A673 (cell line): Measurements from ENCODE around the gene KCNJ4. TPM values are rescaled to one million over a fixed set of nuclear protein-coding genes. Genes with fewer than 3 reads are reported as not detected.
A peak's percentile ranks its signal among the peaks of the same experiment; 100 is the strongest.
"Not testable (repeated sequence)": the region's sequence is repeated elsewhere in the genome, so short reads cannot be mapped to it uniquely, and the experiment has no call there.

Experiments used
- BruUV-seq: library from RNA; stranded (reverse); fragments of 400-500 nt; replicated peaks from 2 replicates; lab custom pipeline; 2021; lab: Mats Ljungman, UMichigan
- CTCF ChIA-PET: fragments of 300-600 bp; sonication (Branson Sonifier 250); formaldehyde crosslinking; loops from one replicate; lab custom pipeline; 2022; ENCODE audit warnings: antibody characterized with exemption; lab: Charles Lee
- POLR2A ChIA-PET: fragments of 300-600 bp; sonication (Branson Sonifier 250); formaldehyde crosslinking; loops from one replicate; lab custom pipeline; 2022; ENCODE audit warnings: antibody characterized with exemption; ENCODE audit not compliant: low non-redundant PET; lab: Charles Lee
- DNase-seq: peaks from one replicate; pipeline ENCODE4 v3.0.0-alpha.2; 2015; ENCODE audit warnings: low spot score
- H3K27ac ChIP-seq: fragments of 200-600 bp; sonication (generic); 2 replicates; pipeline ENCODE4 v1.5.1; 2016; ENCODE audit warnings: mixed run types, low read depth, mild to moderate bottlenecking, mixed read lengths, antibody characterized with exemption, low read length; ENCODE audit not compliant: poor library complexity, severe bottlenecking
- H3K27me3 ChIP-seq: fragments of 200-600 bp; sonication (generic); replicated peaks from 2 replicates; pipeline ENCODE4 v1.6.1; 2017; ENCODE audit warnings: mixed run types, low read depth, mild to moderate bottlenecking, mixed read lengths, antibody characterized with exemption, low read length; ENCODE audit not compliant: insufficient read depth, poor library complexity
- H3K36me3 ChIP-seq: fragments of 200-600 bp; sonication (generic); 2 replicates; pipeline ENCODE4 v1.6.1; 2016; ENCODE audit warnings: mixed run types, mild to moderate bottlenecking, mixed read lengths, antibody characterized with exemption, low read length; ENCODE audit not compliant: insufficient read depth, poor library complexity, severe bottlenecking
- H3K4me1 ChIP-seq: fragments of 200-600 bp; sonication (generic); 2 replicates; pipeline ENCODE4 v1.6.1; 2017; ENCODE audit warnings: mixed run types, mild to moderate bottlenecking, mixed read lengths, antibody characterized with exemption, low read length; ENCODE audit not compliant: insufficient read depth, poor library complexity, severe bottlenecking
- H3K4me3 ChIP-seq: fragments of 200-600 bp; sonication (generic); 2 replicates; pipeline ENCODE4 v1.5.1; 2016; ENCODE audit warnings: low read depth, mixed run types, mild to moderate bottlenecking, mixed read lengths, low read length; ENCODE audit not compliant: poor library complexity, severe bottlenecking
- H3K9me3 ChIP-seq: fragments of 200-600 bp; sonication (generic); 2 replicates; pipeline ENCODE4 v1.6.1; 2016; ENCODE audit warnings: mixed run types, low read depth, mild to moderate bottlenecking, mixed read lengths, antibody characterized with exemption, low read length; ENCODE audit not compliant: poor library complexity, severe bottlenecking
- EZH2 ChIP-seq: fragments of 200-600 bp; sonication (generic); IDR thresholded peaks from 2 replicates; pipeline ENCODE4 v1.6.1; 2017; ENCODE audit warnings: borderline replicate concordance, low read depth, mild to moderate bottlenecking, mixed read lengths, antibody characterized with exemption, low read length; ENCODE audit not compliant: poor library complexity, severe bottlenecking
- intact Hi-C: fragments of 100-400 bp; cut with micrococcal nuclease; formaldehyde crosslinking; loops from one replicate; pipeline ENCODE4 v1.10.0; 2022; ENCODE audit not compliant: unreplicated experiment
- total RNA-seq: library from RNA; stranded (reverse); gene quantifications from 2 replicates; pipeline ENCODE4 v1.2.3, GENCODE V29; 2021
- TF ChIP-seq, protein P1 (sequence below): fragments of 300-800, 200-600 bp; sonication (generic); conservative IDR thresholded peaks from 2 replicates; pipeline ENCODE4 v1.5.1; 2017; ENCODE audit warnings: low read depth, mild to moderate bottlenecking, antibody characterized with exemption, low read length, moderate library complexity, mixed read lengths

KCNJ4 gene
- total RNA-seq, 1 experiment from 2014 or later: 1.0 TPM

DNA sequence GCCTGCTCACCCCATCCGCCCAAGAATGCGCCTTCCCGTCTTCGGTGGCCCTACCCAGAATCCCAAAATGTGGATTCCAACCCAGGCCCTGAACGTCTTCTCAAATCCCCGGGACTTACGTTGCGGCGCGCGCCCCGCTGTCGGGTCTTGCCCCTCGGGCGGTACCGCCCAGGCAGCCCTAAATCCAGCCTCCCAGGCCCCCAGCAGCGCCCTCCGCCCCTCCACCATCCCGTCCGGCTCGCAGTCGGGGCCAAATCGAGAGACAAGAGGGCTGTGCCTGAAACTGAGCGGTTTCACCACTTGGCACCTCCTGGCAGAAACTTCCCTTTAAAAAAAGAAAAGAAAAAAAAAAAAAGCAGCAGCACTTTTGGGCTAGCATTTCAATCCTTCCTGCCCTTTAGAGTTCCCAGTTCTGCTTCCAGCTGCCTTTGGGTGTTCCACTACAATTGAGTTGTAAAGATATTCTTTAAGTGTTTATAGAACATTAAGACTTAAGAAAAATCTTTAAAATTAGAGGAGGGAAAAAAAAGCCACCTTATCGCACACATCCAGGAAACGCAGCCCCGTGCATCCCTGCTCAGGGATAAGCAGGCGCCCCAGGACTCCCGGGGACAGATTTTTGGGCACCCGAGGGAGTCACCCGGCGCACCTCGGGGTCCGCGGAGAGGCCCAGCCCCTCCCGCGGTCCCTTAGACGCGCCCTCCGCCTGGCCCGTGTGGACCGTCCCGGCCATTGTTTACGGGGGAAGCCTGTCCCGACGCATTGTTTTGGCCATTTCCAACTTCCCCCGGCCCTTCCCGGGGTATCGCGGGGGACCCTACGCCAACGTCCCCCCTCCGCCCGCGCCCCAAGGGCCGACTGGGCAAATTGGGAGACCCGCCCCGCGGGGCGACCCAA is 57.6 kb downstream of the KCNJ4 start:
- no peaks in the 10 kb centered on the region for H3K9me3 ChIP-seq
- TSS peak; percentile 14 for BruUV-seq
- no peaks in the 10 kb centered on the region for H3K36me3 ChIP-seq
- CTCF ChIA-PET: no interaction called here
- peak overlapping the region; percentile 64 for H3K4me3 ChIP-seq
- intact Hi-C loops: no loop called here
- H3K27ac ChIP-seq: peak overlapping the region; percentile 70
- TF ChIP-seq EZH2: no peak
- TF ChIP-seq, protein P1, sequence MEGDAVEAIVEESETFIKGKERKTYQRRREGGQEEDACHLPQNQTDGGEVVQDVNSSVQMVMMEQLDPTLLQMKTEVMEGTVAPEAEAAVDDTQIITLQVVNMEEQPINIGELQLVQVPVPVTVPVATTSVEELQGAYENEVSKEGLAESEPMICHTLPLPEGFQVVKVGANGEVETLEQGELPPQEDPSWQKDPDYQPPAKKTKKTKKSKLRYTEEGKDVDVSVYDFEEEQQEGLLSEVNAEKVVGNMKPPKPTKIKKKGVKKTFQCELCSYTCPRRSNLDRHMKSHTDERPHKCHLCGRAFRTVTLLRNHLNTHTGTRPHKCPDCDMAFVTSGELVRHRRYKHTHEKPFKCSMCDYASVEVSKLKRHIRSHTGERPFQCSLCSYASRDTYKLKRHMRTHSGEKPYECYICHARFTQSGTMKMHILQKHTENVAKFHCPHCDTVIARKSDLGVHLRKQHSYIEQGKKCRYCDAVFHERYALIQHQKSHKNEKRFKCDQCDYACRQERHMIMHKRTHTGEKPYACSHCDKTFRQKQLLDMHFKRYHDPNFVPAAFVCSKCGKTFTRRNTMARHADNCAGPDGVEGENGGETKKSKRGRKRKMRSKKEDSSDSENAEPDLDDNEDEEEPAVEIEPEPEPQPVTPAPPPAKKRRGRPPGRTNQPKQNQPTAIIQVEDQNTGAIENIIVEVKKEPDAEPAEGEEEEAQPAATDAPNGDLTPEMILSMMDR: no peak
- peak; percentile 59 for DNase-seq
- peaks cover 55% of the 10 kb centered on the region for H3K4me1 ChIP-seq
- no peaks in the 10 kb centered on the region for H3K27me3 ChIP-seq
- POLR2A ChIA-PET: interaction anchor here (0.6 kb wide), 1 partner anchor 345 kb away, joined by 3 read pairs; no protein-coding TSS in a partner anchor

DNA sequence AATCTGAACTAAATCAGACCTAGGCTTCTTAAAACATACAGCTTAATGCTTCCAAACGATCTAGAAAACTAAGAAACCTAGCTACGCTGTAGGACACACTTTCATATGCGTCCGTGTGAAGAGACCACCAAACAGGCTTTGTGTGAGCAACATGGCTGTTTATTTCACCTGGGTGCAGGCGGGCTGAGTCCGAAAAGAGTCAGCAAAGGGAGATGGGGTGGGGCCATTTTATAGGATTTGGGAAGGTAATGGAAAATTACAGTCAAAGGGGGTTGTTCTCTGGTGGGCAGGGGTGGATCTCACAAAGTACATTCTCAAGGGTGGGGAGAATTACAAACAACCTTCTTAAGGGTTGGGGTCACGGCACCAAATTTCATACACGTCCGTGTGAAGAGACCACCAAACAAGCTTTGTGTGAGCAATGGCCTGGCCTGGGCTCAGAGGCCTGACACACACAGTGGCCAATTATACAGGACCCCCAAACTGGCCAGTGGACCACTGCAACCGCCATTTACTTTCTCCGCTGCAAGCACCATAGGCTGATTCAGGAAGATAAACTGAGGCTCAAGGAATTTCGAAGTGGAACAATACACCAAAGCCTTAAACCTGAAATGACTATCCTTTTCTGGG is 58.4 kb downstream of the KCNJ4 start:
- Histone ChIP-seq H3K27ac (peak overlapping the region; percentile 7), H3K4me1 (peaks cover 55% of the 10 kb centered on the region), H3K4me3 (peak overlapping the region; percentile 64)
- POLR2A ChIA-PET: interaction anchor here (0.6 kb wide), 1 partner anchor 344 kb away, joined by 3 read pairs; no protein-coding TSS in a partner anchor
- H3K9me3 ChIP-seq, H3K36me3 ChIP-seq, CTCF ChIA-PET, H3K27me3 ChIP-seq, intact Hi-C loops, BruUV-seq, DNase-seq: not testable (repeated sequence)

DNA sequence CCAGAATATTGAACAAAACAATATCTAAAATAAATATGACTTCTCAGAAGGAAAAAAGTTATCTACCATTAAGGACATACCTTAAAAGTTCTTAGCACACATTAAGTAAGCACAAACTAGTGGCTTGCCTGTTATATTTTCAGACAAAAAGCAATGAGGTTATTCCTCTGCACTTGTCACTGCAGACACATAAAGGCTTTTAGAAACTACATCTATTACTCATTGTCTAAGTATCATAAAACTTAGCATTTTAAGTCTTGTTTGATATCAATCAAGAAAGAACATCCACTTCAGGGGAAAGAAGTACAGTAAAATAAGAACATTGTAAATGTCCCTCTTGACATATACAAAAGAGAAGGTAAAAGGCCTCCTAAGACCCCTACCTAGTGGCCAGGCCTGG is 59.1 kb downstream of the KCNJ4 start:
- H3K9me3 ChIP-seq, DNase-seq, intact Hi-C loops, H3K27me3 ChIP-seq, H3K4me3 ChIP-seq, BruUV-seq, CTCF ChIA-PET, POLR2A ChIA-PET, H3K36me3 ChIP-seq: not testable (repeated sequence)
- H3K4me1 ChIP-seq: peaks cover 49% of the 10 kb centered on the region
- peak overlapping the region; percentile 7 for H3K27ac ChIP-seq

DNA sequence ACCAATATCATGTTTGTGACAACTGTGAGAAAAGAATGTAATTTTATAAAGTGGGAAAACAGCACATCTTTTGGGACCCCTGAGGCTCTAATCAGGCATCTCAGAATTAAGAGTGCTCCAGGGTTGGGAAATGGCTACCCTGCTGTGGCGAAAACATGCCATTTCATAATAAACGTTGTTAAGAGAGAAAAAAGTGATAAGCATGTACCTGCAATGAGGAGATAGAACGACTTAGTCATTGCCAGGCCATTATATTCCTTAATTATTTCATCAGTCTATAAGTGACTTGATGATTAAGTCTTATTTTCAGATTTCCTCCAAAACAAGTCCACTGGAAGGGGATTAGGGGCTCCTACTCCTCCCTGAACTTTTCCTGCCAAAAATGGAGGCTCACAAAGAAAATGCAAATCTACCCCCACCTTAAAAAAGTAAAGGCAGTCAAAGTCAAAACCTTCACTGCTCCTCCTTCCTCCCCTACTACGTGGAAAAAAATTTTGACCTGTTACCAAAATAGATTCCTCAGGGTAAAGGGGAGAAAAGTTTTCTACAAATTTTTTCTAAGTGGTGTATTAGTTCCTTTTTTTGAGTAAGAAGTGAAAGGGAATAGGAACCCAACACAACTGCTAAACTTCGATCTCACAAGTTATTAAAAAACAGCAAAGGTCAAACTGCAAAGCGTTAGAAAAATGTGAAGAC is 59.9 kb downstream of the KCNJ4 start:
- Histone ChIP-seq H3K4me1 (peaks cover 48% of the 10 kb centered on the region), H3K27ac (peak overlapping the region; percentile 68), H3K4me3 (peak overlapping the region; percentile 17)
- DNase-seq, intact Hi-C loops, BruUV-seq, H3K27me3 ChIP-seq, H3K9me3 ChIP-seq, CTCF ChIA-PET, H3K36me3 ChIP-seq: not testable (repeated sequence)
- POLR2A ChIA-PET: interaction anchor here (0.6 kb wide), 1 partner anchor 1786 kb away, joined by 3 read pairs; no protein-coding TSS in a partner anchor

DNA sequence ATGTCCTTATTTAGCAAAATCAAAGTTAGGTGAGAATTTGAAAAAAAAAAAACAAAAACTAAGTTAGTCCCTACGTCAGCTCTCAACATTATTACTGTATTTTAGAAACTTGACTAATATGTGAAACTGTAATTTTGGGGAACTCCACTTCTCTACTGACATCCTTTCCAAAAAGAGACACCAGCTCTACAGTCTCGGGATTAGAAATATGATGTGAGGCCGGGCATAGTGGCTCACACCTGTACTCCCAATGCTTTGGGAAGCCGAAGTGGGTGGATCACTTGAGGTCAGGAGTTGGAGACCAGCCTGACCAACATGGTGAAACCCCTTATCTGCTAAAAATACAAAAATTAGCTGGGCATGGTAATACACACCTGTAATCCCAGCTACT is 65.6 kb downstream of the KCNJ4 start:
- H3K27me3 ChIP-seq, H3K27ac ChIP-seq, POLR2A ChIA-PET, H3K4me3 ChIP-seq, CTCF ChIA-PET, intact Hi-C loops, BruUV-seq, H3K9me3 ChIP-seq, H3K36me3 ChIP-seq, DNase-seq: not testable (repeated sequence)
- H3K4me1 ChIP-seq: peaks cover 17% of the 10 kb centered on the region
